Left ventricle myocardium inferior (tissue), 1 donor: ENCODE results near the gene HTR2A. TPM values are rescaled to one million over a fixed set of nuclear protein-coding genes. Genes with fewer than 3 reads are reported as not detected.

Experiments
- DNase-seq: peaks from one replicate; pipeline ENCODE4 v3.0.0-alpha.2; 2020
- H3K27ac ChIP-seq: fragments of 200-600 bp; replicated peaks from 2 replicates; pipeline ENCODE4 v1.8.0; 2021
- H3K27me3 ChIP-seq: fragments of 200-600 bp; 2 replicates; pipeline ENCODE4 v1.8.0; 2021; ENCODE audit warnings: low read depth
- H3K36me3 ChIP-seq: fragments of 200-600 bp; 2 replicates; pipeline ENCODE4 v1.8.0; 2021
- H3K4me1 ChIP-seq: fragments of 200-600 bp; 2 replicates; pipeline ENCODE4 v1.8.0; 2021
- H3K4me3 ChIP-seq: fragments of 200-600 bp; 2 replicates; pipeline ENCODE4 v1.8.0; 2021; ENCODE audit warnings: mild to moderate bottlenecking, moderate library complexity
- H3K9me3 ChIP-seq: fragments of 200-600 bp; replicated peaks from 2 replicates; pipeline ENCODE4 v1.8.0; 2021
- intact Hi-C: fragments of 100-400 bp; cut with micrococcal nuclease; formaldehyde crosslinking; loops from one replicate; pipeline ENCODE4 v1.11.0; 2022
- total RNA-seq: library from RNA; stranded (reverse); fragmentation: NEBNext Ultra II Directional; extraction: Animal tissue kit (Norgen Biotek cat#: 25700); gene quantifications from one replicate; pipeline ENCODE4 v1.2.1, GENCODE V29; 2021
- TF ChIP-seq, protein P1 (sequence below): fragments of 200-600 bp; IDR thresholded peaks from 2 replicates; pipeline ENCODE4 v1.8.0; 2021; ENCODE audit warnings: antibody characterized with exemption, mild to moderate bottlenecking, borderline replicate concordance
- donor health status: DM: no; HTN: yes; CAD: no; lungs with severe emphysema.

HTR2A gene
- total RNA-seq, 1 donor from 2014 or later = 0.11 TPM

DNA sequence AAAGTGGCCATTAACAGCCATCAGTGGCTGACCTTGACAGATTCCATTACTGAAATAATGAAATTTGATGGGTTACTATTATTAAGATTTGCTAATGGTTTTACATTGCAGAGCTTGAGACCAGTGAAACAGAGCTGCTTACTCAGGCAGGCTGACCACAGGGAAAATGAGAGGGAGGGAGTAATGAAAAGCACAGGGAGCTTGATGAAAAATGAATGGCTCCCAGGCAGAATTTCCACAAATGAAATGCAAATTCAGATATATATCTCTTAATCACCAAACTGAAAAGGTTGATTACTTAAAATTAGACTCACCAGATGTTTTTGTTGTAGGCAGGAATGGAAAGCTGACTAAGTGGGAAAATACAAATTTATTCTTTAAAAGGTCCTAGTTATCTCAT, 36.1 kb downstream of the HTR2A start:
- no peaks in the 10 kb centered on the region for H3K9me3 ChIP-seq
- H3K36me3 ChIP-seq = no peaks in the 10 kb centered on the region
- DNase-seq = no peak
- H3K4me3 ChIP-seq = no peak overlapping the region
- no peaks in the 10 kb centered on the region for H3K4me1 ChIP-seq
- intact Hi-C loops = no loop called here
- no peaks in the 10 kb centered on the region for H3K27me3 ChIP-seq
- H3K27ac ChIP-seq = no peak overlapping the region
- TF ChIP-seq, protein P1, sequence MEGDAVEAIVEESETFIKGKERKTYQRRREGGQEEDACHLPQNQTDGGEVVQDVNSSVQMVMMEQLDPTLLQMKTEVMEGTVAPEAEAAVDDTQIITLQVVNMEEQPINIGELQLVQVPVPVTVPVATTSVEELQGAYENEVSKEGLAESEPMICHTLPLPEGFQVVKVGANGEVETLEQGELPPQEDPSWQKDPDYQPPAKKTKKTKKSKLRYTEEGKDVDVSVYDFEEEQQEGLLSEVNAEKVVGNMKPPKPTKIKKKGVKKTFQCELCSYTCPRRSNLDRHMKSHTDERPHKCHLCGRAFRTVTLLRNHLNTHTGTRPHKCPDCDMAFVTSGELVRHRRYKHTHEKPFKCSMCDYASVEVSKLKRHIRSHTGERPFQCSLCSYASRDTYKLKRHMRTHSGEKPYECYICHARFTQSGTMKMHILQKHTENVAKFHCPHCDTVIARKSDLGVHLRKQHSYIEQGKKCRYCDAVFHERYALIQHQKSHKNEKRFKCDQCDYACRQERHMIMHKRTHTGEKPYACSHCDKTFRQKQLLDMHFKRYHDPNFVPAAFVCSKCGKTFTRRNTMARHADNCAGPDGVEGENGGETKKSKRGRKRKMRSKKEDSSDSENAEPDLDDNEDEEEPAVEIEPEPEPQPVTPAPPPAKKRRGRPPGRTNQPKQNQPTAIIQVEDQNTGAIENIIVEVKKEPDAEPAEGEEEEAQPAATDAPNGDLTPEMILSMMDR = no peak

DNA sequence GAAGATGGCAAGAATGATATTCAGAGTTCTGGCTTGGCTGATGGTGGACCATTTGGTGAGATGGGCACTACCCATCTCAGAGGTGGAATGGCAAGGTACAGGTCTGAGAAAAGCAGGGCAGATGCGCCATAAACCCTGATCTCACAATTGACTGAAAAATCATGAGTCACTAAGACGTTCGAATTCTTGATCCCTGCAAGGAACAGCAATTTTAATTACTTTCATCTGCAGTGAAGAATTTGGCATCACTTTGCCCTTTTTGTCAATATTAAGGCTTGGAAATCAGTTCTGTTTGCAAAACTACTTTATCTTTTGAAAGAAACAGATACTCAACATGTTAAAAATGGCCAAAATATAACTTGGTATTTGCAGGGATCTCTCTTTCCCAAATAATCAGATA, 38.1 kb downstream of the HTR2A start:
- H3K27ac ChIP-seq = no peak overlapping the region
- no peak for DNase-seq
- H3K36me3 ChIP-seq = no peaks in the 10 kb centered on the region
- H3K4me3 ChIP-seq = no peak overlapping the region
- intact Hi-C loops = no loop called here
- H3K4me1 ChIP-seq = no peaks in the 10 kb centered on the region
- H3K9me3 ChIP-seq = no peaks in the 10 kb centered on the region
- H3K27me3 ChIP-seq = peaks cover 19% of the 10 kb centered on the region
- TF ChIP-seq, protein P1 = no peak

DNA sequence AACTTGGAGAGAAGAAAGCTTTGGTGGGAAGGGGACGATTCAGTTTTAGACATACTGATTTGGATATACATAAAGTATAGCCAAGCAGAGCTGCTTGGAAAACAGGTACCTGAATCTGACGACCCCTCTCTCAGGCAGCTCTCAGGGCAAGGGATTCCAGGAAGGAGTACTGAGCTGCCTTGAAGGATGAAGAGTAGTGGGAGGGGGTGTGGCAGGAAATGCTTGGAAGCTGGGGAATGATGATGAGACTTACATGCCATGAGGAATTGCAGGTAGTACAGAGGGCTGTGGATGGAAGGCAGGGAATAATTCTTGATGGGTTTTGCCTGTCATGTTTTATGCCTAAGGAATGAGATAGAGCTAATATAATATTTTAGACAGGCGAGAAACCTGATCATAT, 38.7 kb downstream of the HTR2A start:
- TF ChIP-seq, protein P1 = no peak

DNA sequence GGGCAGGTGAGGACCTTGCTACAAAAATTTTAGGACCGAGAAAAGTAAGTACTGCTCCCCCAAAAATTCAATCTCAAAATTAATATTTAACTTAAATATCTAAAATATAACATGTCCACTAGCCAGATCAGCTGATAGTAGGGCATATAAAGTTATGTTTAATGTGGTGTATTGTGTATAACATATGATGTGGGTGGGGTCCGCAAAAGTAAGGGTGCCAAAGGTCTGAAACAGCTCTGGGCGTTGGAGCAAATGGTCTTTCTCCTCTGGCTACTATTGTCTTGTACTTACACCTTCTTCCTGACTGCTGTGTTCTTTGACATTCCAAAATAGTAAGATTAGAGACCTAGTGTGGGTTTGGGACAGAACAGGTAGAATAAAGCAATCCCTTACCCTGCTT, 41.2 kb downstream of the HTR2A start:
- no peak for DNase-seq
- Histone ChIP-seq H3K4me1 (no peaks in the 10 kb centered on the region), H3K9me3 (no peaks in the 10 kb centered on the region), H3K36me3 (no peaks in the 10 kb centered on the region), H3K4me3 (no peak overlapping the region), H3K27me3 (peaks cover 34% of the 10 kb centered on the region), H3K27ac (no peak overlapping the region)
- TF ChIP-seq, protein P1 = no peak
- intact Hi-C loops = no loop called here

More for the DNA sequence above, 38.7 kb downstream of the HTR2A start:
- Histone ChIP-seq H3K9me3 (no peaks in the 10 kb centered on the region), H3K36me3 (no peaks in the 10 kb centered on the region), H3K27me3 (peaks cover 24% of the 10 kb centered on the region), H3K4me3 (no peak overlapping the region), H3K4me1 (no peaks in the 10 kb centered on the region), H3K27ac (no peak overlapping the region)
- intact Hi-C loops = no loop called here
- no peak for DNase-seq

DNA sequence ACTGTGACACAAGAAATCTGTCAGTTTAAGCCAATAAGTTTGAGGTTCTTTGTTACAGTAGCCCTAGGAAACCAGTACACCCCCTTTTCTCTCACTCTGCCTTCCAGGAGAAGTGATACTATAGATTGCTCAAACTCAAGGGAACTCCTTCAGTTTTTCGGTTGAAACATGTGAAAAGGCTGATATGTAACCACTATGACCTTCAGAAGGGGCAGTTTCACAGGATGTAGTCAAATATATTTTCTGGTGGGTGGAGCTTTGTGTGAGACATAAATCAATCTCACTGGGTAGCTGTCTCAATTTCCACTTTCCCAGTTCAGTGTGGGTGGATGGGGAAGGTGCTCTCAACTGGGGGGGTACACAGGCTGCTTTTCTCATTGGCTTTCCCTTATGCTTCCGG, 41.7 kb downstream of the HTR2A start:
- TF ChIP-seq, protein P1 = no peak

DNA sequence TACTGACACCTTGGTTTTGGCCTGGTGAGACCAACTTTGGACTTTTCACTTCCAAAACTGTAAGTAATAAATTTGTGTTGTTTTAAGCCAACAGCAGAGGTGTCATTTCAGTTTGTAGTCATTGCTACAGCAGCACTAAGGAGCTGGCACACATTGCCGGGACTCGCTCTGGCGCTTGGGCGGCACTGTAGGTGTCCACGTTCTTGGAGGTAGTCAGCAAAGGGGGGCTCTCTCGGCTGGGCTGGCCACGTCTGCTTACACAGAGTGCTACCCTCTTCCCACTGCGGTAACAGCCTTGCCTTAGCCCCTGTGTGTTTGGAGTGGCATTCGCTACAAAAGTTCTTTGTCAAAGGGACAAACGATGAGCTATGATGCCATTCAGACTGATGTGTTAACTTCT, 44.7 kb downstream of the HTR2A start:
- H3K27ac ChIP-seq = no peak overlapping the region
- no peak overlapping the region for H3K4me3 ChIP-seq
- H3K27me3 ChIP-seq = peaks cover 34% of the 10 kb centered on the region
- H3K9me3 ChIP-seq = no peaks in the 10 kb centered on the region
- no peak for DNase-seq
- intact Hi-C loops = no loop called here
- H3K4me1 ChIP-seq = peaks cover 4% of the 10 kb centered on the region
- TF ChIP-seq, protein P1 = no peak
- no peaks in the 10 kb centered on the region for H3K36me3 ChIP-seq

More for the DNA sequence above, 41.7 kb downstream of the HTR2A start:
- DNase-seq = no peak
- H3K27ac ChIP-seq = no peak overlapping the region
- intact Hi-C loops = no loop called here
- H3K4me3 ChIP-seq = no peak overlapping the region
- peaks cover 3% of the 10 kb centered on the region for H3K4me1 ChIP-seq
- H3K27me3 ChIP-seq = peaks cover 34% of the 10 kb centered on the region
- no peaks in the 10 kb centered on the region for H3K36me3 ChIP-seq
- no peaks in the 10 kb centered on the region for H3K9me3 ChIP-seq
